Tibial nerve (tissue), 3 donors: Measurements from ENCODE around the gene BLNK.

Experiments used
- CTCF ChIP-seq, 5 experiments: fragments of 200-600 bp in 3 of 5; fragments of 450-650 bp in 2 of 5; sonication (generic) in 3 of 5; IDR thresholded peaks; one replicate each; pipeline ENCODE4 v1.5.1; 2016 to 2019; ENCODE audit warnings: antibody characterized with exemption in 5 of 5, mild to moderate bottlenecking in 3 of 5, moderate library complexity in 2 of 5
- POLR2A ChIP-seq, 2 donors: fragments of 450-650 bp; IDR thresholded peaks; one replicate each; pipeline ENCODE4 v1.6.1; 2017; ENCODE audit warnings: antibody characterized with exemption in 2 of 2, mild to moderate bottlenecking in 2 of 2, moderate library complexity in 2 of 2

GRCh38 chr10:96270571-96270970 is 798 bp downstream of the BLNK start:
- no peak for TF ChIP-seq POLR2A (IDR thresholded peaks at IDR 0.05)
- TF ChIP-seq CTCF (IDR thresholded peaks at IDR 0.05), result no peak
